Loucy (cell line): ENCODE measurements around the gene GLRX.

Experiments
- EZH2phosphoT487 ChIP-seq: fragments of 200-600 bp; IDR thresholded peaks from 2 replicates; pipeline ENCODE4 v1.6.1; 2018; ENCODE audit warnings: antibody characterized with exemption, mild to moderate bottlenecking, moderate library complexity, borderline replicate concordance
- TF ChIP-seq, protein P1 (sequence below): fragments of 200-600 bp; sonication (generic); conservative IDR thresholded peaks from 2 replicates; pipeline ENCODE4 v1.5.1; 2014; ENCODE audit warnings: mild to moderate bottlenecking, antibody characterized with exemption, low read length

- TF ChIP-seq, protein P1, sequence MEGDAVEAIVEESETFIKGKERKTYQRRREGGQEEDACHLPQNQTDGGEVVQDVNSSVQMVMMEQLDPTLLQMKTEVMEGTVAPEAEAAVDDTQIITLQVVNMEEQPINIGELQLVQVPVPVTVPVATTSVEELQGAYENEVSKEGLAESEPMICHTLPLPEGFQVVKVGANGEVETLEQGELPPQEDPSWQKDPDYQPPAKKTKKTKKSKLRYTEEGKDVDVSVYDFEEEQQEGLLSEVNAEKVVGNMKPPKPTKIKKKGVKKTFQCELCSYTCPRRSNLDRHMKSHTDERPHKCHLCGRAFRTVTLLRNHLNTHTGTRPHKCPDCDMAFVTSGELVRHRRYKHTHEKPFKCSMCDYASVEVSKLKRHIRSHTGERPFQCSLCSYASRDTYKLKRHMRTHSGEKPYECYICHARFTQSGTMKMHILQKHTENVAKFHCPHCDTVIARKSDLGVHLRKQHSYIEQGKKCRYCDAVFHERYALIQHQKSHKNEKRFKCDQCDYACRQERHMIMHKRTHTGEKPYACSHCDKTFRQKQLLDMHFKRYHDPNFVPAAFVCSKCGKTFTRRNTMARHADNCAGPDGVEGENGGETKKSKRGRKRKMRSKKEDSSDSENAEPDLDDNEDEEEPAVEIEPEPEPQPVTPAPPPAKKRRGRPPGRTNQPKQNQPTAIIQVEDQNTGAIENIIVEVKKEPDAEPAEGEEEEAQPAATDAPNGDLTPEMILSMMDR: no peak
- TF ChIP-seq EZH2phosphoT487: no peak
Measured at GRCh38 chr5:95786821-95787418, 35.6 kb downstream of the GLRX start.
